ENCODE data around the gene PITX2.

DNA sequence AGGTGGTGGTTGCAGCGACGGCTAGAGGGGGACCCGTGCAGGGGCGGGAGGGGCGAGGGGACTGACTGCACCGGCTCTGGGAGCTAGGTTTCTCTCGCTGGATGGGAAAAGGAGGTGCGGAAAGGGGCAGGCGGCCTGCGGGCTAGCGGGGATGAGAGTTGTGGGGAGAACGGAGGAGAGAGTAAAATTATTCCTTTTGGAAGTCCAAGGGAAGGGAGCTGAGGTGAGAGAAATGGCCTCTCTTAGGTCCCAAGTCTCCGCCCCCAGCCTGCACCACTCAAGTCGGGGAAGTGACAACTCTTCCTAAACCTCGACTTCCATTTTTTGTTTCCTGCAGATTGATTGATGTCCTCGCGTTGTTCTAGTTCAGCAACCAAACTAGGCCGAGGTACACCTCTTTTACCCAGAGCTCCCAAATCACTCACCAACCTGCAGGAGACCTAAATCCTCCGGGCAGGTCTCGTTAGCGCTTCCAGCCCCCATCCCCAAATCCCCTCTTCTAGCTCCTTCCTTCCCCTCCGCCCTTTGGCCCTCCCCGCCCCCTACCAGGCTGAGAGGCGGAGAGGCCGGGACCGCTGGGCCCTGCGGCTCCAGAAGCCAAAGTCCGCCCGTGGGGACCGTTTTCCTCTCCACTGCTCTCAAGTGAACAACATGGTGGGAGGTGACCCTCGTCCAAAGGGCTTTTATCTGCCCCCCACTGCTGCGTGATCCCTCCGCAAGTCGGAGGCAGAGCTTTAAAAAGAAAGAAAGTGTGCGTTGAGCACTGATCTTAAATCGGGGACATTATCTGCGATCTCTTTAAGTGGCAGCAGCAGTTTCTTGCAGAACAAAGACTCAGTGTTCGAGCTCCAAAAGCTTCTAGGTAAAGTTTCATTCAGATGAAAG lies 7.3 kb downstream of the PITX2 start:
- TF ChIP-seq, protein P1, sequence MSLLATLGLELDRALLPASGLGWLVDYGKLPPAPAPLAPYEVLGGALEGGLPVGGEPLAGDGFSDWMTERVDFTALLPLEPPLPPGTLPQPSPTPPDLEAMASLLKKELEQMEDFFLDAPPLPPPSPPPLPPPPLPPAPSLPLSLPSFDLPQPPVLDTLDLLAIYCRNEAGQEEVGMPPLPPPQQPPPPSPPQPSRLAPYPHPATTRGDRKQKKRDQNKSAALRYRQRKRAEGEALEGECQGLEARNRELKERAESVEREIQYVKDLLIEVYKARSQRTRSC (CRISPR knock-in tag; IDR thresholded peaks at IDR 0.05; ENCODE audit: low read depth): no peak
- TF ChIP-seq MYC (CRISPR knock-in tag; IDR thresholded peaks at IDR 0.05; ENCODE audit: borderline replicate concordance): no peak
- TF ChIP-seq, protein P2, sequence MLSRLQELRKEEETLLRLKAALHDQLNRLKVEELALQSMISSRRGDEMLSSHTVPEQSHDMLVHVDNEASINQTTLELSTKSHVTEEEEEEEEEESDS (CRISPR knock-in tag; IDR thresholded peaks at IDR 0.05; ENCODE audit: borderline replicate concordance): no peak
- TF ChIP-seq ZNF703 (CRISPR knock-in tag; IDR thresholded peaks at IDR 0.05; ENCODE audit: borderline replicate concordance): no peak
- TF ChIP-seq POLR2A (IDR thresholded peaks at IDR 0.05; ENCODE audit: insufficient read depth in 1 of 2, low read depth in 2 of 2, low read length in 2 of 2): no peak
- TF ChIP-seq CEBPB (IDR thresholded peaks at IDR 0.05; ENCODE audit: borderline replicate concordance, low read depth, low read length): no peak
- no peak for TF ChIP-seq KLF16 (CRISPR knock-in tag; IDR thresholded peaks at IDR 0.05)
- TF ChIP-seq, protein P3, sequence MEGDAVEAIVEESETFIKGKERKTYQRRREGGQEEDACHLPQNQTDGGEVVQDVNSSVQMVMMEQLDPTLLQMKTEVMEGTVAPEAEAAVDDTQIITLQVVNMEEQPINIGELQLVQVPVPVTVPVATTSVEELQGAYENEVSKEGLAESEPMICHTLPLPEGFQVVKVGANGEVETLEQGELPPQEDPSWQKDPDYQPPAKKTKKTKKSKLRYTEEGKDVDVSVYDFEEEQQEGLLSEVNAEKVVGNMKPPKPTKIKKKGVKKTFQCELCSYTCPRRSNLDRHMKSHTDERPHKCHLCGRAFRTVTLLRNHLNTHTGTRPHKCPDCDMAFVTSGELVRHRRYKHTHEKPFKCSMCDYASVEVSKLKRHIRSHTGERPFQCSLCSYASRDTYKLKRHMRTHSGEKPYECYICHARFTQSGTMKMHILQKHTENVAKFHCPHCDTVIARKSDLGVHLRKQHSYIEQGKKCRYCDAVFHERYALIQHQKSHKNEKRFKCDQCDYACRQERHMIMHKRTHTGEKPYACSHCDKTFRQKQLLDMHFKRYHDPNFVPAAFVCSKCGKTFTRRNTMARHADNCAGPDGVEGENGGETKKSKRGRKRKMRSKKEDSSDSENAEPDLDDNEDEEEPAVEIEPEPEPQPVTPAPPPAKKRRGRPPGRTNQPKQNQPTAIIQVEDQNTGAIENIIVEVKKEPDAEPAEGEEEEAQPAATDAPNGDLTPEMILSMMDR (CRISPR knock-in tag; IDR thresholded peaks at IDR 0.05): no peak
